Pancreas (tissue), 10 donors: ENCODE data around the gene SLC25A4. TPM values are rescaled to one million over a fixed set of nuclear protein-coding genes. Genes with fewer than 3 reads are reported as not detected.
"Not testable (repeated sequence)": the region's sequence is repeated elsewhere in the genome, so short reads cannot be mapped to it uniquely, and the experiment has no call there.

Experiments
- ATAC-seq, 4 donors: fragments of 200-7000 bp; cut with Tn5 transposase; one replicate each; pipeline versions ENCODE4 v1.8.0 to v1.9.1; 2020; ENCODE audit warnings: mild to moderate bottlenecking in 4 of 4, moderate library complexity in 4 of 4
- DNase-seq, 6 donors: peaks; one replicate each; pipeline ENCODE4 v3.0.0-alpha.2; 2020
- FAIRE-seq: peaks from 2 replicates; lab custom pipeline; 2012; peaks lifted over from hg19 to GRCh38; lab: Jason Lieb, UNC
- H3K27ac ChIP-seq, 4 donors: fragments of 200-600 bp; sonication (generic); 1 replicate in 3 of 4; 2 replicates in 1 of 4; pipeline versions ENCODE4 v1.5.0 to v1.8.0; 2020
- H3K27me3 ChIP-seq, 4 donors: fragments of 200-600 bp; one replicate each; pipeline ENCODE4 v1.8.0; 2021
- H3K36me3 ChIP-seq, 3 donors: fragments of 200-600 bp; sonication (generic) in 1 of 3; one replicate each; pipeline versions ENCODE4 v1.5.0 to v1.8.0; 2020 to 2021
- H3K4me1 ChIP-seq, 3 donors: fragments of 200-600 bp; one replicate each; pipeline ENCODE4 v1.8.0; 2021
- H3K4me3 ChIP-seq, 4 donors: fragments of 200-600 bp; sonication (generic) in 2 of 4; one replicate each; pipeline versions ENCODE4 v1.5.0 to v1.8.0; 2020 to 2021
- H3K9me3 ChIP-seq, 4 donors: fragments of 200-600 bp; one replicate each; pipeline ENCODE4 v1.8.0; 2021
- WGBS, 2 donors: extraction: QIAGEN DNeasy Blood & Tissue Kit; methylation state at CpG; one replicate each; pipeline ENCODE4 v1.1.7; 2013; 5-methylcytosine and 5-hydroxymethylcytosine counted together
- intact Hi-C, 3 donors: fragments of 100-400 bp; cut with DNase I; formaldehyde crosslinking; loops; one replicate each; pipeline versions ENCODE4 v1.11.1 to v1.14.2; 2022
- polyA plus RNA-seq, 2 donors: library from polyadenylated mRNA; stranded (reverse); fragments of 200-250 nt; gene quantifications; one replicate each; pipeline ENCODE4 v1.2.3, GENCODE V29; 2013
- total RNA-seq, 6 donors: library from RNA; stranded (reverse); fragmentation: NEBNext Ultra II Directional in 4 of 6; extraction: Animal tissue kit (Norgen Biotek cat#: 25700) in 4 of 6; gene quantifications; one replicate each; pipeline versions ENCODE4 v1.2.1 to v1.2.4, GENCODE V29; 2021 to 2023
- TF ChIP-seq, protein P1 (sequence below), 4 donors: fragments of 200-600 bp; sonication (generic) in 3 of 4; IDR thresholded peaks; one replicate each; pipeline versions ENCODE4 v1.5.0 to v1.8.0; 2021; ENCODE audit warnings: antibody characterized with exemption in 4 of 4
- donor health status: healthy with polysubstance abuse.
- donor health status: DM: no; HTN: no; CAD: no; lungs with moderate emphysema.
- donor health status: DM: no; HTN: no; CAD: no.
- donor health status: control.
- donor health status: control.
- donor health status: Bipolar disorder and iron deficiency.
- donor health status: DM: yes; HTN: yes; CAD: no.
- donor health status: DM: no; HTN: no; CAD: no.
- donor health status: DM: no; HTN: no; CAD: no.
- donor health status: DM: yes; HTN: yes; CAD: no.

The SLC25A4 gene
- total and polyA plus RNA-seq, 8 donors, result 12.4 to 26.5 (median 13.5) TPM

DNA sequence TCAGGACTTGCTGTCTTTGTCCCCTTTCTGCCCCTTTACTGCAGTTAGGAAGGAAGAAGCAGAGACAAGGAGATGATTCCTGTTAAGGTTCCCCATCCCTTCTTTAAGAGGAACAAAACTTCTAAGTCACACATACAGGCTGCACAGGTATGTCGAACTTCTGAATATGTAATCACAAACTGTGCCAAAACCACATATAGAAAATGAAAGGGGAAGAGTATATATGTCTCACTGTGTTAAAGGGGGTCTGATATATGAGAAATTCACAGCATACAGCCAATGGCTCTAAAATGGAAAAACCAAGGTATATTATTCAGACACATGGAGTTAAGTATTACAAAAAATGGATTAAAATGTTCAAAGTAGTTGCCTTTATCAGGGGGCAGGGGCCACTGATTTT, 49.0 kb downstream of the SLC25A4 start:
- Histone ChIP-seq H3K9me3 (no peaks in the 10 kb centered on the region), H3K4me3 (no peak overlapping the region), H3K36me3 (peaks cover 0 to 14% (median 0%) of the 10 kb centered on the region in 3 donors), H3K4me1 (no peaks in the 10 kb centered on the region), H3K27me3 (no peaks in the 10 kb centered on the region), H3K27ac (no peak overlapping the region)
- WGBS, 2 donors, result 80 to 88% methylated on average over 1 of the region's 1 CpG
- FAIRE-seq (no peak), ATAC-seq (no peak), DNase-seq (no peak)
- intact Hi-C loops, result no loop called here
- TF ChIP-seq, protein P1, sequence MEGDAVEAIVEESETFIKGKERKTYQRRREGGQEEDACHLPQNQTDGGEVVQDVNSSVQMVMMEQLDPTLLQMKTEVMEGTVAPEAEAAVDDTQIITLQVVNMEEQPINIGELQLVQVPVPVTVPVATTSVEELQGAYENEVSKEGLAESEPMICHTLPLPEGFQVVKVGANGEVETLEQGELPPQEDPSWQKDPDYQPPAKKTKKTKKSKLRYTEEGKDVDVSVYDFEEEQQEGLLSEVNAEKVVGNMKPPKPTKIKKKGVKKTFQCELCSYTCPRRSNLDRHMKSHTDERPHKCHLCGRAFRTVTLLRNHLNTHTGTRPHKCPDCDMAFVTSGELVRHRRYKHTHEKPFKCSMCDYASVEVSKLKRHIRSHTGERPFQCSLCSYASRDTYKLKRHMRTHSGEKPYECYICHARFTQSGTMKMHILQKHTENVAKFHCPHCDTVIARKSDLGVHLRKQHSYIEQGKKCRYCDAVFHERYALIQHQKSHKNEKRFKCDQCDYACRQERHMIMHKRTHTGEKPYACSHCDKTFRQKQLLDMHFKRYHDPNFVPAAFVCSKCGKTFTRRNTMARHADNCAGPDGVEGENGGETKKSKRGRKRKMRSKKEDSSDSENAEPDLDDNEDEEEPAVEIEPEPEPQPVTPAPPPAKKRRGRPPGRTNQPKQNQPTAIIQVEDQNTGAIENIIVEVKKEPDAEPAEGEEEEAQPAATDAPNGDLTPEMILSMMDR (IDR thresholded peaks at IDR 0.05), result no peak

DNA sequence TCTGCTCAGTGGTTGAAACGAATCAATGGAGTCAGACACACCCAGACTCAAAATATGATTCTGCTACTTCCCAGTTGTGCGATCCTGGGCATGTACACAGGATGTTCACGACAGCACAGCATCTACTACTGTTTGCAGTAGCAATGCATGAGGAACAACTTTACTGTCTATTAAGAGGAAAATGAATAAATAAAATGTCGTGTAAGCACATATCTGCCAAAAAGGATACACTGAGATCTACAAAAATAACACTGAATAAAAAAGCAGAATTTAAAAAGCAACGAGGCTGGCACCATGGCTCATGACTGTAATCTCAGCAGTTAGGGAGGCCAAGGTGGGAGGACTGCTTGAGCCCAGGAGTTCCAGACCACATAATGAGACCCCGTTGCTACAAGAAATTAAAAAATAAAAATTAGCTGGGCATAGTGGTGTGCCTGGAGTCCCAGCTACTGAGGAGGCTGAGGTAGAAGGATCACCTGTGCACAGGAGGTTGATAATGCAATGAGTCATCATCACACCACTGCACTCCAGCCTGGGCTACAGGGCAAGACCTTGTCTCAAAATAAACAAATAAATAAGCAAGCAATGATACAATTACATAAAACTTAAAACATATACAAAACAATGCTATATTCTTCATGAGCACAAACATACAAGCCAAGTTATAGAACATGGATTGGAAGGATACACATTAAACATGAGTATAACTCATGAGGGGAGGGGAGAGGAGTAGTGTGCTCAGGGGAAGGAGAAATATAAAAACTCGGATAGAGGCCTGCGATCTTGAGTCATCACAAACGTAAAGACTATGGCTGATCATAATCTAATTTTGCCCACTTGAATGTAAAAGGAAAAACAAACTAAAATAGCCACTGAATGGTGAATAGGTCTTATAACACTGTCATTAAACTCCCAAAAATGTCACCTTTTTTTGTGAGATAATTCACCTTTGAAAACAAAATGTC, 52.1 kb downstream of the SLC25A4 start:
- Histone ChIP-seq H3K36me3 (peaks cover 0 to 10% (median 0%) of the 10 kb centered on the region in 3 donors), H3K9me3 (no peaks in the 10 kb centered on the region), H3K27ac (no peak overlapping the region), H3K4me1 (no peaks in the 10 kb centered on the region), H3K27me3 (no peaks in the 10 kb centered on the region), H3K4me3 (no peak overlapping the region)
- TF ChIP-seq, protein P1 (IDR thresholded peaks at IDR 0.05), result no peak
- intact Hi-C loops, result no loop called here
- FAIRE-seq (no peak), ATAC-seq (peak in 1 of 4 donors; percentile 47), DNase-seq (no peak)
- 80% methylated on average over 9 of the region's 9 CpGs for WGBS, 2 donors

DNA sequence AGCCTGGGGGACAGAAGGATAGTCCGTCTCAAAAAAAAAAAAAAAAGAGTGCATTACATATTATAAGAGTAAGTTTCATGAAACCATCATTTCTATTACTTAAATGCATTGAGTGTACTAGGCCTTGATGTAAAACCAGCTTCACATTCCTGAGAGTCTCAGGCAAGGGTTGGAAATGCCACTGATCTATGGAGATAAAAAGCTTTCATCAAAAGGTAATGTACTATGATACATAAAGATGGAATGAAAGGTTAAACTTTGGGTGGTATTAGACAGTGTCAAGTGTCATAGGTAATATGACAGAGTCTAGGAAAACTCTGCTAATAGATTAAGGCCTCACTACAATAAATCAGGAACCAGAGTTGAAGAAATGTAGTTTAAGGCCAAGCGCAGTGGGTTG, 53.4 kb downstream of the SLC25A4 start:
- peaks cover 0 to 5% (median 2%) of the 10 kb centered on the region in 3 donors for H3K4me1 ChIP-seq
- H3K36me3 ChIP-seq, result no peaks in the 10 kb centered on the region
- H3K4me3 ChIP-seq, result no peak overlapping the region
- H3K9me3 ChIP-seq, result no peaks in the 10 kb centered on the region
- H3K27me3 ChIP-seq, result no peaks in the 10 kb centered on the region
- no peak for FAIRE-seq
- H3K27ac ChIP-seq, result no peak overlapping the region
- TF ChIP-seq, protein P1 (IDR thresholded peaks at IDR 0.05), result no peak
- ATAC-seq, result no peak
- DNase-seq, result no peak
- intact Hi-C loops, result no loop called here
- 96 to 98% methylated on average over 2 of the region's 2 CpGs for WGBS, 2 donors

DNA sequence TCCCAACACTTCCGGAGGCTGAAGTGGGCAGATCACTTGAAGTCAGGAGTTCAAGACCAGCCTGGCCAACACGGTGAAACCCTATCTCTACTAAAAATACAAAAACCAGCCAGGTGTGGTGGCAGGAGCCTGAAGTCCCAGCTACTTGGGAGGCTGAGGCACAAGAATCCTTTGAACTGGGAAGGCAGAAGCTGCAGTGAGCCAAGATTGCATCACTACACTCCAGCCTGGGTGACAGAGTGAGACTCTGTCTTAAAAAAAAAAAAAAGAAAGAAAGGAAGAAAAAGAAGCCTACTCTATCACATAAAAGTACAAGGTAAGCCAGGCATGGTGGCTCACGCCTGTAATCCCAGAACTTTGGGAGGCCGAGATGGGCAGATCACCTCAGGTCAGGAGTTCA, 55.1 kb downstream of the SLC25A4 start:
- 96 to 100% methylated on average over 4 of the region's 4 CpGs for WGBS, 2 donors
- DNase-seq, FAIRE-seq, ATAC-seq, H3K36me3 ChIP-seq, H3K27ac ChIP-seq, H3K27me3 ChIP-seq, H3K4me3 ChIP-seq, H3K9me3 ChIP-seq, intact Hi-C loops: not testable (repeated sequence)
- H3K4me1 ChIP-seq, result peaks cover 6 to 16% (median 6%) of the 10 kb centered on the region in 3 donors

Other genes with a start within 250 kb of the SLC25A4 start
- gene HELT, start 124.8 kb upstream of the SLC25A4 start, total RNA-seq, result not detected
- not detected for gene HELT, start 124.8 kb upstream of the SLC25A4 start, polyA plus RNA-seq
- gene CFAP97, start 60.7 kb downstream of the SLC25A4 start, total RNA-seq, result 10 to 100 TPM; 10.4 to 19.2 (median 17.2) TPM
- 1 to 10 TPM; 3.4 to 5.6 TPM for gene CFAP97, start 60.7 kb downstream of the SLC25A4 start, polyA plus RNA-seq
- gene SNX25, start 66.3 kb downstream of the SLC25A4 start, total RNA-seq, result 10 to 100 TPM; 10.1 to 15.0 (median 12.5) TPM
- gene SNX25, start 66.3 kb downstream of the SLC25A4 start, polyA plus RNA-seq, result 1 to 10 TPM; 4.8 to 9.4 TPM